Right forelimb (tissue), 1 donor: Measurements from ENCODE around the gene STOML1.
"Not testable (repeated sequence)": the region's sequence is repeated elsewhere in the genome, so short reads cannot be mapped to it uniquely, and the experiment has no call there.

Source experiments
- DNase-seq: peaks from one replicate; pipeline ENCODE4 v3.0.0-alpha.2; 2018

Gene STOML1

DNA sequence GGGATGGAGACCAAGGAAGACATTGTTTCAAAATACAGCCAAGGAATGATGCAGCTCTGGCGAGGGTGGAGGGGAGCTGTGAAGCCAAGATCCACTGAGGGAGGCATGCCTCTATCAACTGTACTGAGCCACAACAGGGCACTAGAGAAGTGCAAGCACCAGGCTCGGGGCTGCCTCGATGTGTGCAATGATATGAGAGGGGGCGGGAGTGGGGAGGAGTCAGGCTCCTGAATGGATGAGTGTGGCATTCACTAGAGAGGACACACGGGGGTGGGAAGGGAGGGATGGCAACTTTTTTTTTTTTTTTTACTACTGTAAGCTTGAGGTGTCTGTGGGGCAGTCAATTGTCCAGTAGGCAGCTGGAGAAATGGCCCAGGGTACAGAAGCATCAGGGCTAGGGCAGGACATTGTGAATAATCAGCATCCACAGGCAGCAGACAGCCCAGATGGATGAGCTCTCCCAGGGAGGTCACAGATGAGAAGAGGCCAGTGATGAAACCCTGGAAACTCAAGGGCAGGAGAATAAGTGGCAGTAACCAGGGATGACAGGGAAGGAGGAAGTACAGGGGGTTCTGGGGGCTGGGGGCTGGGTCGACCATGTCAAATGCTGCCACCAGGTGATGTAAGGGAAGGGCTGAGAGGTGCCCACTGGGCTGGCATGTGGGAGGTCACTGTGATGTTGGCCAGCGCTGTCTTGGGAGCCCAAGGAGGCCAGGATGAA, 5.9 kb downstream of the STOML1 start:
- no peak for DNase-seq

DNA sequence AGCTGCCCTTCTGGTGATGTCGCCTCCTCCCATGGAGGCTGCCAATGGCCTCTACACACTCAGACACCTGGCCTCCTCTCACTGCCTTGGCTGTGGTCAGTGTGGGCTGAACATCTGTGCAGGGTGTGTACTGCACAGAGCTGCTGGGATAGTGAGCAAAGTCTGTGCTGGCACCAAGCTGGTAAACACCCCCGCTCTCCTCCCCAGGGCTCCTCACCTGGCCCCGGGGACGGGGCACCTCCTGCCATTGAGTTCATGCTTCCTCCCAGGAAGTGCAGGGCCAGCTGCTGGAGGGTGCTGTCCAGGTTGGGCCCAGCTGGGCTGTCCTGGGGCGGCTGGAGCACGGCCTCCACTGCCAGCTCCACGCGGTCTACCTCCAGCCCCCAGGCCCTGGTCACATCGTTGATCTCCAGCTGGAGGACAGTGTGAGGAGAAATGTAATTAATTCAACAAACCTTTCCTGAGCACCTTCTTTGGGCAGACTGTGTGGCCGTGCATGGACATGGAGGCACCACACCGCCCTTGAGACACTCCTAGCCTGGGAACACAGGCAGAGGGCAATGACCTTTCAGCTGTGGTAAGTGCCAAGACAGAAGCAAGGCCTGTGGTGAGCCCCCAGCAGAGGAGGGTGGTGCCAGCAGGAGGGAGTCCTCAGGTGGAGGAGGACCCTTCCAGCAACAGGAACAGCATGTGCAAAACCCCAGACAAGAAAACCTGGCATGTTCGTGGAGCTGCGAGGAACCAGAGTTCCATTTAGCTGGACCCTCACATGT, 6.8 kb downstream of the STOML1 start:
- DNase-seq: no peak

GRCh38 chr15:73984208-73984979, 7.7 kb downstream of the STOML1 start:
- DNase-seq: no peak

DNA sequence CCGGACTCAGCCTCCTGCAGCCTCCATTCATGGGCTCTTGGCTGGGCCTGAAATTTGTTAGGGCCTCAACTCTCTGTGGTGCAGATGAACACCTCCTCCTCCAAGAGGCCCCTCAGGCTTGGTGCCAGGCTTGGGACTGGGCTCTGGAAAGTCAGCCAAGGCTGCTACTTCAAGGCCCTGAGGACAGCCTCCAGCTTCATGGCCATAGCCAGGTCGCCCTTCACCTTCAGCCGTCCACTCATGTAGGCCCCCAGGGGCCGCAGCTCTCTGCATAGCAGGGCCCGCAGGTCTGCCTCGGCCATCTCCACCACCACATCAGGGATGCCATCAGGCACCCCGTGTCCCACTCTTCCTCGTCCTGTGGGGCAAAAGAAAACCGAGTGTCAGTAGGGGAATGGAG, 8.3 kb downstream of the STOML1 start:
- no peak for DNase-seq

- peak; percentile 62 for DNase-seq
Measured at GRCh38 chr15:73983211-73983727, 8.8 kb downstream of the STOML1 start.

DNA sequence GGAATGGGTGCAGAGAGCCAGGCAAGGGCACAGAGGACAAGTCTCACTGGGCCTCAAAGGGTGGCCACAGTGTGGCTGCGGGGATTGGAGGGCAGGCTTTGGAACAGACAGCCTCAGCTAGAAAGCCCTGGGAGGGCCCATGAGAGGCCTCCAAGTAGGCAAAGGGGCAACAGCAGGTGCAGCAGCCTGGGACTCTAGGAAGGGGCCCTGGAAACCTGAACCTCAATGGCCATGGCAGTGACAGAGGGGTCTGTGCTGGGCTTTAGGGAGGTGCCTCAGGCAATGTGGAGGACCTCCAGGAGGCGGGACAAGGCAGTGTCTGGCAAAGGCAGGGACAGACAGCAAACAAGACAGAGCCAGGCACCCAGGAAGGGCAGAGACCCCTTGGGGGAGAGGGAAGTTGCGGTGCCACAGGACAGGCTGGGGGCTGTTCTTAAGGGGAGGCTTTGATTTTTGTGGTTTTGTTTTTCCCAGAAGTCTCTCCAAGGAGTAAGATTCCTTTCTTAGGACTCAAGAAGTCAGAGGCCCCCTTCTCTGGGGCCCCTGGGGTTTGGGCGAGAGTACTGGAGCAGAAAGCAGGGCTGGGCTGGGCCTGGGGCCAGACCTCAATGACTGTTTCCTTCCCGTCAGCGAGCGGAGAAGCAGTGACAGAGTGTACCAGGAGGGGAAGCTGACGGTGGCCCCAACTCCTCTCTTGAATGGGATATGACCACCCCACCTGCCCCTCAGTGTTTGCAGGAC, 9.7 kb downstream of the STOML1 start:
- DNase-seq: peak; percentile 90

GRCh38 chr15:73981761-73982221, 10.3 kb downstream of the STOML1 start:
- no peak for DNase-seq

GRCh38 chr15:73979636-73980035, 12.5 kb downstream of the STOML1 start:
- DNase-seq: no peak

DNA sequence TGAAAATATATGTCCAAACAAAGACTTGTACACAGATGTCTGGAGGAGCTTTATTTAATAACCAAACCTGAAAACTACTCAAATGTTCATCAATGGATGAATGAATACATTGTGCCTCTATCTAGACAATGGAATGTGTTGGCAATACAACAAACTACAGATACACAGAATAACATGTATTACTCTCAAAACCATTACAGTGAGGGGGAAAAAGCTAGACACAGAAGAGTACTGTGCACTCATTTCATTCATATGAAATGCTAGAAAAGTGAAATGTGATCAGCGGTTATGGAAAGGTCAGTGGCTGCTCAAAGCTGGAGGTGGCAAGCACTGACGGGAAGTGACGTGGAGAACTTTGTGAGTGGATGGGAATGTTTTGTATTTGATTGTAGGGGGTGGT, 13.2 kb downstream of the STOML1 start:
- no peak for DNase-seq

DNA sequence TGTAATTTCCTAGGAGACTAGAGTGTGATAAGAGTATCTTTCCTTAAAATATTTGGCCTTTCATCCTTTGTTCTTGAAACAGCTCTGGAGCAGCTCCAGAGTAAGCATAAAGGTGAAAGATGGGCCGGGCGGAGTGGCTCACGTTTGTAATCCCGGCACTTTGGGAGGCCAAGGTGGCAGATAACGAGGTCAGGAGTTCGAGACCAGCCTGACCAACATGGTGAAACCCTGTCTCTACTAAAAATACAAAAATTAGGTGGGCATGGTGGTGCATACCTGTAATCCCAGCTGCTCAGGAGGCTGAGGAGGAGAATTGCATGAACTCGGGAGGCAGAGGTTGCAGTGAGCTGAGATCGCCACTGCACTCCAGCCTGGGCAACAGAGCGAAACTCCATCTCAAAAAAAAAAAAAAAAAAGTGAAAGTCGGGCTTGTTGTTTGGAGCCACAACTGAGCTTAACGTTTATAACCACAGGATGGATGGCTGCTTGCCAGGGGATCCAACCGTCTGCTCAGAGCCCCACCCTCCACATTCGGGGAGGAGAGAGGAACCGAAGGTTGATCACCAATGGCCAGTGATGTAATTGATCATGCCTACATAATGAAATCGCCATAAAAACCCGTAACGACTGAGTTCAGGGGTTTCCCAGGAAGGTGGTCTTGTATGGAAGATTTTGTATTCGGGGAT, 16.5 kb downstream of the STOML1 start:
- not testable (repeated sequence) for DNase-seq

- DNase-seq: not testable (repeated sequence)
Measured at GRCh38 chr15:73973683-73974200, 18.4 kb downstream of the STOML1 start.

DNA sequence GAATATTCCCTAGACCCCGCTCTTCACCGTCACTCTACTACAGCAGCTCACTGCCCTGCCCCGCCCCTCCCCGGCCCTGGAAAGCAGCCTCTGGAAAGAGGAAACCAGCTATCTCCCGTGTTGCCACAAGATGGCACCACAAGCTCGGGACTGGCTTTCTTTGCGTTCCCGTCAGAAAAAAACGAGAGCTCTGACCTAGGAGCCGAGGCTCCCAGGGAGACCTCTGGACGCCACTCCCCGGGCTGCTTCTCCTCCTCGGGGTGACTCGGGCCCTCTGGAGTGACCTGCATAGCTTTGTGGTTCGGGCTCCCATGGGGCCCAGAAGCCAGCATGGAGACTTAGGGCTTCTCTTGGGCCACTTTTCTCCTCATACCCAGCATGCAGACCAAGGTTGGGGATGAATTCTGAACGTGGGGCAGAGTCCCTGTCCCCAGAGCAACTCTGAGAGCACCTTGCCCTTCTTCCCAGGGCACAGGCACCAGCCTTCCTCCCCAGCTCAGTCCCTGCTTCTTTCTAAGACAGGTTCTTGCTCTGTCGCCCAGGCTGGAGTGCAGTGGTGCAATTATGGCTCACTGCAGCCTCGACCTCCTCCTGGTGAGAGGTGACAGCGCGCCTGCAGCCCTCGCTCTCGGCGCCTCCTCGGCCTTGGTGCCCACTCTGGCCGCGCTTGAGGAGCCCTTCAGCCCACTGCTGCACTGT, 19.0 kb downstream of the STOML1 start:
- peak; percentile 89 for DNase-seq

GRCh38 chr15:73969151-73969759, 22.8 kb downstream of the STOML1 start:
- DNase-seq: no peak

DNA sequence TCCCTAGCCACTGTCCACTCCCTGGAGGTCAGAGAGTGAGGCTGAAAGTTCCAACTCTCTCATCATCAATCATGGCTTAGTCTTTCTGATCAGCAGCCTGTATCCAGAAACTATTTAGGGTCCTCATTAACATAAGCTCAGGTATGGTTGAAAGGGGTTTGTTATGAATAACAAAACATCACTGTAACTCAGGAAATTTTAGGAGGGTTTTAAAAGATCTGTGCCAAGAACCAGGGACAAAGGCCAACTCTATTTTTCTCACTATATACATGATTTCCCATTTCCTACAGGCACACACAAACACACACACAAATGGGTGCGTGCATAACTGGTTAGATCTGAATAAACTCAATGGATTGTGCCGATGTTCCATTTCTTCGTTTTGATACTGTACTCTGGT, 23.6 kb downstream of the STOML1 start:
- DNase-seq: no peak

DNA sequence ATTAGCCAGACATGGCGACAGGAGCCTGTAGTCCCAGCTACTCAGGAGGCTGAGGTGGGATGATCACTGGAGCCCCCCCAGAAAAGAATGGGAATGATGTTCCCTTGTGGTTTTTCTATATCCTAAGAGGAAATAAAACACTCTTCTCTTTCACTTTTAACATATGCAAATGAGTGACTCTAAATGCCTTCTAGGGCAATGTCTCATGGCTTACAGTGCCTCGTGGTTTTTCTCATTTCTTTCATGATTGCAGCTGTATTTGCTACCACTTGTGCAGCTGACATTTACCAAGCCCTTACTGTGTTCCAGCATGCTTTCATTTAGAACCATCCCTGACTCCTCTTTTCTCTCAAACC, 26.4 kb downstream of the STOML1 start:
- peak; percentile 2 for DNase-seq

- peak; percentile 50 for DNase-seq
Measured at GRCh38 chr15:73965094-73965757, 26.9 kb downstream of the STOML1 start.

GRCh38 chr15:73964736-73965093, 27.4 kb downstream of the STOML1 start:
- peak; percentile 85 for DNase-seq

DNA sequence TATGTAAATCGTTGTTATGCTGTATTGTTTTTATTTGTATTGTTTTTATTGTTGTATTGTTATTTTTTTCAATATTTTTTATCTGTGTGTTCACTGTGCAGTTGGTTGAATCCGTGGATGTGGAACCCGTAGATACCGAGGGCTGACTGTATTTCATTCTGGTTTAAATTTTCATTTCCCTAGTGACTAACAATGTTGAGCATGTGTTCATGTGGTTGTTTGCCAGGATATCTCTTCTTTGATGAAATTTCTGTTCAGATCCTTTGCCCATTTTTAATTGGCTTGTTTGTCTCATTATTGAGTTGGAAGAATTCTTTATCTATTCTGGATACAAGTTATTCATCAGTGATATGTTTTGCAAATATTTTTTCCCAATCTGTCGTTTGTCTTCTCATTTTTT, 29.7 kb downstream of the STOML1 start:
- DNase-seq: no peak

DNA sequence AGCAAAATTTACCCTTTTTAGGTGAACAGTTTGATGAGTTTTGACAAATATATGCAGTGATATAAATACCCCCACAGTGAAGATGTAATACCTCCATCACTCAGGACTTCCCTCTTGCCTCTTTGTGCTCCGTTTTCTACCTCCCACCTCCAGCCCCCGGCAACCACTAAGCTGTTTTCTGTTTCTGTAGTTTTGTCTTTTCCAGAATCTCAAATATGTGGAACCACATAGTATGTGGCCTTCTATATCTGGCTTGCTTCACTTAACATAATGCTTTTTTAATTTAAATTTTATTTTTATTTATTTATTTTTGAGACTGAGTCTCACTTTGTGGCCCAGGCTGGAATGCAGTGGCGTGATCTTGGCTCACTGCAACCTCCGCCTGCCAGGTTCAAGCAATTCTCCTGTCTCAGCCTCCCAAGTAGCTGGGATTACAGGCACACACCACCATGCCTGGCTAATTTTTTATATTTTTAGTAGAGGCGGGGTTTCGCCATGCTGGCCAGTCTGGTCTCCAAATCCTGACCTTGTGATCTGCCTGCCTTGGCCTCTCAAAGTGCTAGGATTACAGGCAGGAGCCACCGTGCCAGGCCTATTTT, 31.5 kb downstream of the STOML1 start:
- DNase-seq: not testable (repeated sequence)

GRCh38 chr15:73959801-73960200, 32.3 kb downstream of the STOML1 start:
- no peak for DNase-seq
